Measurements from ENCODE around the gene ADAMTS17. TPM values are rescaled to one million over a fixed set of nuclear protein-coding genes. Genes with fewer than 3 reads are reported as not detected.

Gene ADAMTS17
- polyA plus RNA-seq, 2 of the 4 experiments (the other 2 are of a cell fraction) = 0.05 TPM; not detected in 1

DNA sequence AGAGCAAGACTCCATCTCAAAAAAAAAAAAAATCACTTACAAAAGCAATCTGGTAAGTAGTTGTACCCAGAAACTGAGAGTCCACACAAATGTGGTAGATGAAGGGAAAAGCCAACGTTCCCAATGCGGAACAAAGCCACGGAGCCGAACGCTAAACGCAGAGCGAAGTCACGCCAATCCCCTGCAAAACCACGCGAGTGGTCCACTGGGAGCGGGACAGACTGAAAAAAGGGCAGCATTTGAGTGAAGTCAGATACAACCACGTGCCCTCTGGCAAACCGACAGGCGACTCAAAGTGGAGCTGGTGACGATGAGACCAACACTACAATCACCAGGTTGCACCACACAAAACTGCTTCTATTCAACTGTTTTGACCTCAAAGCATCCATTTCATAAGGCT lies 362.4 kb downstream of the ADAMTS17 start:
- 68% methylated on average over 15 of the region's 15 CpGs for WGBS (ENCODE audit: missing lambda C conversion rate)
- H3K4me2 ChIP-seq = no peak overlapping the region
- no peak overlapping the region for H3K4me3 ChIP-seq
- TF ChIP-seq, protein P1, sequence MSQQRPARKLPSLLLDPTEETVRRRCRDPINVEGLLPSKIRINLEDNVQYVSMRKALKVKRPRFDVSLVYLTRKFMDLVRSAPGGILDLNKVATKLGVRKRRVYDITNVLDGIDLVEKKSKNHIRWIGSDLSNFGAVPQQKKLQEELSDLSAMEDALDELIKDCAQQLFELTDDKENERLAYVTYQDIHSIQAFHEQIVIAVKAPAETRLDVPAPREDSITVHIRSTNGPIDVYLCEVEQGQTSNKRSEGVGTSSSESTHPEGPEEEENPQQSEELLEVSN (IDR thresholded peaks at IDR 0.05; ENCODE audit: borderline replicate concordance, low read depth) = no peak
- TF ChIP-seq KDM1A (IDR thresholded peaks at IDR 0.05; ENCODE audit: low read depth) (no peak), USF2 (IDR thresholded peaks at IDR 0.05) (no peak), MYC (IDR thresholded peaks at IDR 0.05; ENCODE audit: borderline replicate concordance, low read length) (no peak), ZC3H11A (IDR thresholded peaks at IDR 0.05) (no peak), NPAS2 (CRISPR knock-in tag; IDR thresholded peaks at IDR 0.05; ENCODE audit: borderline replicate concordance) (no peak), EP300 (IDR thresholded peaks at IDR 0.05) (no peak)
- TF ChIP-seq, protein P2, sequence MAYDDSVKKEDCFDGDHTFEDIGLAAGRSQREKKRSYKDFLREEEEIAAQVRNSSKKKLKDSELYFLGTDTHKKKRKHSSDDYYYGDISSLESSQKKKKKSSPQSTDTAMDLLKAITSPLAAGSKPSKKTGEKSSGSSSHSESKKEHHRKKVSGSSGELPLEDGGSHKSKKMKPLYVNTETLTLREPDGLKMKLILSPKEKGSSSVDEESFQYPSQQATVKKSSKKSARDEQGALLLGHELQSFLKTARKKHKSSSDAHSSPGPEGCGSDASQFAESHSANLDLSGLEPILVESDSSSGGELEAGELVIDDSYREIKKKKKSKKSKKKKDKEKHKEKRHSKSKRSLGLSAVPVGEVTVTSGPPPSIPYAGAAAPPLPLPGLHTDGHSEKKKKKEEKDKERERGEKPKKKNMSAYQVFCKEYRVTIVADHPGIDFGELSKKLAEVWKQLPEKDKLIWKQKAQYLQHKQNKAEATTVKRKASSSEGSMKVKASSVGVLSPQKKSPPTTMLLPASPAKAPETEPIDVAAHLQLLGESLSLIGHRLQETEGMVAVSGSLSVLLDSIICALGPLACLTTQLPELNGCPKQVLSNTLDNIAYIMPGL (CRISPR knock-in tag; IDR thresholded peaks at IDR 0.05; ENCODE audit: borderline replicate concordance) = no peak
- CTCF ChIA-PET = no interaction called here
- POLR2A ChIA-PET = no interaction called here
- H3K9me3 ChIP-seq = no peaks in the 10 kb centered on the region
- no peak overlapping the region for H3K27ac ChIP-seq
- ATAC-seq (no peak), DNase-seq (ENCODE audit: low read depth in 1 of 2, low spot score in 1 of 2) (no peak), FAIRE-seq (no peak)
- H3K4me1 ChIP-seq = no peaks in the 10 kb centered on the region

GRCh38 chr15:99978426-99978825 lies 363.3 kb downstream of the ADAMTS17 start:
- Histone ChIP-seq H3K27ac (no peak overlapping the region), H3K9me3 (no peaks in the 10 kb centered on the region), H3K4me2 (no peak overlapping the region), H3K4me1 (no peaks in the 10 kb centered on the region), H3K4me3 (no peak overlapping the region)
- DNase-seq (ENCODE audit: low read depth in 1 of 2, low spot score in 1 of 2) = no peak
- 48% methylated on average over 10 of the region's 10 CpGs for WGBS (ENCODE audit: missing lambda C conversion rate)
- TF ChIP-seq ZFP36 (IDR thresholded peaks at IDR 0.05; ENCODE audit: borderline replicate concordance, partially characterized antibody) (no peak), HOXB13 (CRISPR knock-in tag; IDR thresholded peaks at IDR 0.05; ENCODE audit: low read depth) (no peak), HEYL (CRISPR knock-in tag; IDR thresholded peaks at IDR 0.05) (no peak), RNF2 (IDR thresholded peaks at IDR 0.05; ENCODE audit: borderline replicate concordance, low read depth) (no peak), MAFK (IDR thresholded peaks at IDR 0.05; ENCODE audit: partially characterized antibody) (no peak), KDM1A (IDR thresholded peaks at IDR 0.05; ENCODE audit: low read depth) (no peak), KDM5A (IDR thresholded peaks at IDR 0.05) (no peak), ATOH8 (CRISPR knock-in tag; IDR thresholded peaks at IDR 0.05; ENCODE audit: low read depth) (no peak)
- ChIA-PET CTCF (no interaction called here), POLR2A (no interaction called here)
- FAIRE-seq = no peak
- ATAC-seq = no peak

DNA sequence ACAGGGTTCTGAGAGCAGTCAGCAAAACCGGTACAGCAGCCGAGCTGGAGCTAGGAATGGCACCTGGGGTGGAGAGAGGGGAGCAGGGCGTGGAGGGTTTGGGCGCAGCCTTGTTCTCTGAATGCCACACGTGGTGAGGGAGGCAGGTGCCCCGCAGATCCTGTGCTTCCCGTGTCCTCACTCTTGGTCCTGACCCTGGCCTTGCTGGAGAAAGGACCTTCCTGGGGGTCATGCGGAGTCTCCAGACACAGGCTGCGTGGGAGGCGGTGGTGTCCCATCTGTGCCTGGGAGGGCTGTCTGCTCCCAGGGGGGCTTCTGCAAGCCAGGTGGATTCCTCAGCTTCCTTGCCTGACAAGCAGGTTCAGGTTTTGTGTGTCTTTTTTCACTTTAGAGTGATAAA lies 363.8 kb downstream of the ADAMTS17 start:
- no peak for ATAC-seq
- CTCF ChIA-PET = no interaction called here
- TF ChIP-seq, protein P3, sequence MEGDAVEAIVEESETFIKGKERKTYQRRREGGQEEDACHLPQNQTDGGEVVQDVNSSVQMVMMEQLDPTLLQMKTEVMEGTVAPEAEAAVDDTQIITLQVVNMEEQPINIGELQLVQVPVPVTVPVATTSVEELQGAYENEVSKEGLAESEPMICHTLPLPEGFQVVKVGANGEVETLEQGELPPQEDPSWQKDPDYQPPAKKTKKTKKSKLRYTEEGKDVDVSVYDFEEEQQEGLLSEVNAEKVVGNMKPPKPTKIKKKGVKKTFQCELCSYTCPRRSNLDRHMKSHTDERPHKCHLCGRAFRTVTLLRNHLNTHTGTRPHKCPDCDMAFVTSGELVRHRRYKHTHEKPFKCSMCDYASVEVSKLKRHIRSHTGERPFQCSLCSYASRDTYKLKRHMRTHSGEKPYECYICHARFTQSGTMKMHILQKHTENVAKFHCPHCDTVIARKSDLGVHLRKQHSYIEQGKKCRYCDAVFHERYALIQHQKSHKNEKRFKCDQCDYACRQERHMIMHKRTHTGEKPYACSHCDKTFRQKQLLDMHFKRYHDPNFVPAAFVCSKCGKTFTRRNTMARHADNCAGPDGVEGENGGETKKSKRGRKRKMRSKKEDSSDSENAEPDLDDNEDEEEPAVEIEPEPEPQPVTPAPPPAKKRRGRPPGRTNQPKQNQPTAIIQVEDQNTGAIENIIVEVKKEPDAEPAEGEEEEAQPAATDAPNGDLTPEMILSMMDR (IDR thresholded peaks at IDR 0.05) = no peak
- TF ChIP-seq CBX2 (IDR thresholded peaks at IDR 0.05; ENCODE audit: borderline replicate concordance, low read depth) = no peak
- no peak for TF ChIP-seq RFX5 (IDR thresholded peaks at IDR 0.05)
- TF ChIP-seq RCOR1 (IDR thresholded peaks at IDR 0.05; ENCODE audit: low read depth, low read length) = no peak
- TF ChIP-seq, protein P2 (CRISPR knock-in tag; IDR thresholded peaks at IDR 0.05; ENCODE audit: borderline replicate concordance) = no peak
- TF ChIP-seq GATA3 (IDR thresholded peaks at IDR 0.05; ENCODE audit: borderline replicate concordance) = no peak
- no peak for TF ChIP-seq USF2 (IDR thresholded peaks at IDR 0.05)
- no peak for TF ChIP-seq FOSL2 (IDR thresholded peaks at IDR 0.05)
- no peak for TF ChIP-seq FOSL2 (CRISPR knock-in tag; IDR thresholded peaks at IDR 0.05)
- Histone ChIP-seq H3K4me2 (no peak overlapping the region), H3K4me3 (no peak overlapping the region), H3K4me1 (no peaks in the 10 kb centered on the region), H3K27ac (no peak overlapping the region), H3K9me3 (no peaks in the 10 kb centered on the region)
- FAIRE-seq = no peak
- no peak for DNase-seq (ENCODE audit: low read depth in 1 of 2, low spot score in 1 of 2)
- POLR2A ChIA-PET = no interaction called here
- 54% methylated on average over 10 of the region's 10 CpGs for WGBS (ENCODE audit: missing lambda C conversion rate)

Data from A549 (cell line).